ENCODE measurements around the gene MAEA.

Gene MAEA

DNA sequence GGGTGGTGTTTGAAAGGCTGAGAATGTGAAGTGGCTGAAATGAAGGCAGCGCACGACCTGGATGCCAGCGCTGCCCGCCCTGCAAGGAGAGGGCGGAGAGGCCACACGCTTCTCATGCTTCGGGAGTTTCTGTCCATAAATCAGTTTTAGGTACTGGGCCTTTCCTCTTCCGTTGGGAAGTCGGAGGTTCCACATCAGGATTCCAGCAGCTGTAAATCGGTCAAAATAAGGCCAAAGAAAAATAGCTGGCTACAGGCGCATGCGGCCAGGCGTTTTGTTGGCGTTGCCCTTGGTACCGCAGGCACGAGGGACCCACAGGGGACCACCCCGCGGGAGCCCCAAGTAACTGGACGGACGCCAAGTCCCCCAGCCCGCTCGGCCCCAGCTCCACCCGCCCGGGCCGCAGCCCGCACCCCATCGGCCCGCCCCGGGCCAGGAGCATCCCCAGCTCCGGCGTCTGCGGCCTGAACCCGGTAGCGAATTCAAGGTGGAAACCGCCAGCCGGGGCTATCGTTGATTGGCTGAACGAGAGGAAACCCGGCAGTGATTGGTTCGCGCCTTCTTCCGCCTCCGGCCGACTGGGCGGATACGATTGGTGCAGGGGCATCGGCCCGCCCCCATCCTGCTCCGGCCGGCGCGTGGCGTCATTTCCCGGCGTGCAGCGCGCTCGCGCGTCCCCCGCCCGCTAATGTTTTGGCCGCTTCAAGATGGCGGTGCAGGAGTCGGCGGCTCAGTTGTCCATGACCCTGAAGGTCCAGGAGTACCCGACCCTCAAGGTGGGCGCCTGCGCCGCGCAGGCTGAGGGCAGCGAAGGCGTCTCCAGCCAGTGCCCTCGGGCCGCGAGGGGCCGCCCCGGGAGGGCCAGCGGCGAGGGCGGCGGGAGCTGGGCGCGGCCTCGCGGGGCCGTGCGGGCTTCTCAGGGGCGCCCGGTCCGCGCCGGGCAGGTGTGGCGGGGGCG, at the start of gene MAEA:
MAEA (plus strand) TSS at position 685 of the 958 bp plus-strand sequence; CDS start at position 708, 23 bp downstream.
- peak; percentile 98 for DNase-seq

- no peak for DNase-seq
Observed at GRCh38 chr4:1239950-1240307, 49.8 kb upstream of the MAEA start.

- DNase-seq = no peak
Observed at GRCh38 chr4:1240721-1241465, 48.8 kb upstream of the MAEA start.

- DNase-seq = no peak
Observed at GRCh38 chr4:1241466-1241935, 48.2 kb upstream of the MAEA start.

GRCh38 chr4:1241936-1242505, 47.7 kb upstream of the MAEA start:
- no peak for DNase-seq

DNA sequence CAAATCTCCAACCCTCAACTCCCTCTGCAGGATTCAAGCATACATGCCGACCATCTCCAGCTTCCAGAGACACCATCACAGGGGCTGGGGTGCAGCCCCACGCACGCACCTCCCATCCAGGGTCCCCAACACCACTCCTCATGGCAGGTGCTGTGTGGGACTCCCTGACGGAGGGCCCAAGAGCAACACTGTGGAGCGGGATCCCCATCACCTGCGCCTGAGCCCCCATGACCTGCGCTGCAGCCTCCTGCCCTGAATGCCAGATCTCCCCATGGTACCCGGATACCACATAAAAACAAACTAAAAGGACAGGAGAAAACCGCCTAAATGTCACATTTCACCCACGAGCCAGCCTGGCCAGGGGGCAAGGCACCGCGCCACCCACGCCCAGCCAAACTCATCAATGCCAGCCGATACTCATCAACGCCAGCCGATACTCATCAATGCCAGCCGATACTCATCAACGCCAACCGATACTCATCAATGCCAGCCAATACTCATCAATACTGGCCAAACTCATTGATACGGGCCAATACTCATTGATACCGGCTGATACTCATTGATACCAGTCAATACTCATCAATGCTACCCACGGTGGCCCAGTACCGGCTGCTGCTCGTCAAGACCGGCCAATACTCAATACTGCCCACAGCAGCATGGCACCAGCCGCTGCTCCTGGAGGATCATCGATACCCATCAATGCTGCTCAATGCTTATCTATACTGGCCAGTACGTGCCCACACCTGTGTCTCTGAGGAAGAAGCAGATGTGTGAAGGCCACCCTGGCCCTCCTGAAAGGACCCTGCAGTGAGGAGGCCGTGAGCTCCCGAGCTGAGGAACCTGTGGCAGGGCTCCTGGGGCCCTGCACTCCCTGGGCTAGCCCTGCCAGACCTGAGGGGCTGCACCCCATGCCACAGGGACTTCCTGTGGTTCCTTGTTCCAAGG, 46.9 kb upstream of the MAEA start:
- no peak for DNase-seq

GRCh38 chr4:1243451-1244080, 46.1 kb upstream of the MAEA start:
- DNase-seq = no peak

- no peak for DNase-seq
Observed at GRCh38 chr4:1244081-1244977, 45.4 kb upstream of the MAEA start.

DNA sequence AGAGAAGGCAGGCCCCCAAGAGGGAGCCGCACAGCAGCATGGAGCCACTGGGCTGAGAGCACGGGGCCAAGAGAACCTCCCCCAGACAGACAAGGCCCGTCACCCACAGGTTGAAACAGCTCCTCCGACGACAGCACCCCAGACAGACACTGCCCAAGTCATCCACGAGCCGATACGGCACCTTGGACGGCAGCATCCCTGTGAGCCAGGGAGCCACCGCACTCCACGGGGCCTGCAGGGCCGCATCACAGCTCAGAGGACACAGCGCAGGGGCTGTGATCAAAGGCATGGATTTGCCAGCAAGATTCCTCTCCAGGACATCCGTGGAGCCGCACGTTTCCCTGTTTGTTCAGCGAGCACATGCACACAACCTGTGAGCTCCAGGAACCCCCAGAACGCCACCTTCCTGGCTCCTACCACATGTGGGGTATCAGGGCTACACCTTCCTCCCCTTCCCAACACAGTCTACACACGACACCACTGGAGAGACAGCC, 44.7 kb upstream of the MAEA start:
- no peak for DNase-seq

- DNase-seq = no peak
Observed at GRCh38 chr4:1245481-1246051, 44.1 kb upstream of the MAEA start.

GRCh38 chr4:1246111-1246881, 43.4 kb upstream of the MAEA start:
- DNase-seq = no peak

DNA sequence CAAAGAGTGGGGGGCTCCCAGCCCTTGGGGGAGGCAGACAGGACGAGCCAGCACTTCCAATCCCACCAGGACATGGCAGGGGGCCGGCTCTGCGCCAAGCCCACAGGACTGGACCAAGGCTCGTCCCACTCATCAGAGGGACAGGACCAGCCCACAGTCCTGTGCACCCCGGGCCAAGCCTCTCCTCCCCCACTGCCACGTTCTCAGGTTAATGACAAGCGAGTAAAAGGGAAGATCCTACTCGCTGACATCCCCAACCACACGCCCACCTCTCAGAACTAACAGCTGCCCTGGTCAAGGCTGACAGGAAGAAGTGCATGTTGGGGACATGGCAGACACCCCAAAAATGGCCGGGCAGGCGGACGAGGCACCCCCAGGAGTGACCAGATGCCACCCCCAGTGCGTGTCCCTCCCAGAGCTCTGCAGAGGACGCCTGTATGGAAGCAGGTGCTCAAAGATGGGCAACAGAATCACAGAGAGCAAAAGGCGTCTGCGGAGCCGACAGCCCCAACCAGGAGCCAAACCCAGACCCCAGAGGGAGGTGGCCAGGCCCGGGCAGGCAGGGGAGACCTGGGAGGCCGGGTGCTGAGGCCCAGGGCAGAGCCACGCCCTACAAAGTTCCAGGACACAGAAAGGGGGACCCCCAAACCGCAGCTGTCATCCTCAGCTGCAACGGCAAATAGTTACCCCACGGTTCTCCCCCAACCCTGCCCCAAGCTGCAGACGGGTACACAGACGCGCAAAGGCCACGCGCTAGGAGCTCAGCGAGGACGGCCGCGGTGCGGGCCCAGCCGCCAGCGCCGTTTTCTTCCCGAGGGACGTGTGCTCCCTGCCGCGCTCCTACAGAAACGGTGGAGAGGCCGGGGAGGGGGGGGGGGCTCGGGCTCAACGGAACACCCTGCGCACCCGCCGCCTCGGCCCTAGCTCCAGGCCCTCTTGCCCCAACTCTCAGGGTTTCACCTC, 42.5 kb upstream of the MAEA start:
- peak; percentile 18 for DNase-seq

DNA sequence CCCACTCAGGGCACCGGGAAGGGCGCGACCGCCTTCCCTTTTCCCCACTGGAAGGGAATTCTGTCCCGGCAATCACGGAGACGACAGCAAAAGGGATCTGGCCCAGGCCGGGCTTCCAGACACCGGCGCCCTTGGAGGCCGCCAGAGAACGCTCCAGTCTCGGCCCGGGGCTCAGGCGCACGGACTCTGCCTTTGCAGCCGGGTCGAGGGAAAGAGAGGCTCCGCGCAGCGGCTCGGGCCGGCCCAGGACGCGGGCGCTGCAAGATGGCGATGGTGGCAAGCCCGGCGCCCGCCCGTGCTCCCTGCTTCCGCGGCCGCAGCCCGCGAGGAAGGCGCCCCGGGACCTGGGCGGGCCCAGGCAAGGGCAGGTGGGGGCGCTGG, 41.8 kb upstream of the MAEA start:
- no peak for DNase-seq

- peak; percentile 81 for DNase-seq
Observed at GRCh38 chr4:1248245-1249147, 41.2 kb upstream of the MAEA start, which contains the start of gene CTBP1. Gene CTBP1, minus strand, starts transcription at chr4:1249130. Its CDS starts 7,799 bp downstream, at chr4:1241331.

GRCh38 chr4:1249148-1249730, 40.5 kb upstream of the MAEA start:
- DNase-seq = peak; percentile 85

DNA sequence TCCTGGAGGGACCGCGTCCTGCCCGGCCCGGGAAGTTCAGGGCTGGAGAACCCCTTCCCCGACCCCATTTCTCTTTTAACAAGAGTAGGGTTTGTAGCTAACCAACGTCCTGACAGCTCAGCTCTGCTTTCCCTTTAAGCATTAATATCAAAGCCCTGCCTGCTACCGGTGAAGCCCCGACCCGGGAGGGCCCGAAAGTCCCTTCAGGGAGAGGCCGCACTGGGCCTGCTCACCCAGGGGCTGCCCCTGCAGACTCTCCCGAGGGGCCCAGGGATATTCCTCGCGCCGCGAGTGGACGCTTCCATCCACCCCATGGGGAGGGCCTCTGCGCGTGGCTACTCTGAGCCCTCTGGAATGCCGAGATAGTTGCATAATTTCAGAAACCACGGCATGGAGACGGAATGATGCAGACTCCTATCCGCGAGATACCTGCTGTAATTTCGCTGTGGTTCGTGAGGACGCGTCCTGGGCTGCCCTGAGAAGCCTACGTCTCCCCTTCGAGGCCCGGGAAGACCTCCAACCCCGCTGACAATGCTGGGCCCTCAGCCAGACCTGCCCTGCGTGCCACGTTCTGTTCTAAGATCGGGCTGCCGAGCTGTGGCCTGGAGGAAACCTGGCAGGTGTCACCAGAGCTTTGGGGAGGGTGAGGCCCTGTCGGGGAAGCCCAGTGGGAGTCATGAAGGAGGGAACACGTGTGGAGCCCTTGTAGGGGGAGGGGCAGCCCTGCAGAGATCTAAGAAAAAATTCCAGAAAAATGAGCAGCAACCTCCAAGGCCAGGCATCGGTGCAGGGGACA, 39.8 kb upstream of the MAEA start:
- peak; percentile 63 for DNase-seq

Data from activated naive CD4-positive, alpha-beta T cell treated with Interleukin-2 at 50 U/mL for 16 hours (primary cell).